ENCODE data around the gene HNRNPD.

GRCh38 chr4:82346126-82346525, 27.7 kb downstream of the HNRNPD start:
- TF ChIP-seq, protein P1, sequence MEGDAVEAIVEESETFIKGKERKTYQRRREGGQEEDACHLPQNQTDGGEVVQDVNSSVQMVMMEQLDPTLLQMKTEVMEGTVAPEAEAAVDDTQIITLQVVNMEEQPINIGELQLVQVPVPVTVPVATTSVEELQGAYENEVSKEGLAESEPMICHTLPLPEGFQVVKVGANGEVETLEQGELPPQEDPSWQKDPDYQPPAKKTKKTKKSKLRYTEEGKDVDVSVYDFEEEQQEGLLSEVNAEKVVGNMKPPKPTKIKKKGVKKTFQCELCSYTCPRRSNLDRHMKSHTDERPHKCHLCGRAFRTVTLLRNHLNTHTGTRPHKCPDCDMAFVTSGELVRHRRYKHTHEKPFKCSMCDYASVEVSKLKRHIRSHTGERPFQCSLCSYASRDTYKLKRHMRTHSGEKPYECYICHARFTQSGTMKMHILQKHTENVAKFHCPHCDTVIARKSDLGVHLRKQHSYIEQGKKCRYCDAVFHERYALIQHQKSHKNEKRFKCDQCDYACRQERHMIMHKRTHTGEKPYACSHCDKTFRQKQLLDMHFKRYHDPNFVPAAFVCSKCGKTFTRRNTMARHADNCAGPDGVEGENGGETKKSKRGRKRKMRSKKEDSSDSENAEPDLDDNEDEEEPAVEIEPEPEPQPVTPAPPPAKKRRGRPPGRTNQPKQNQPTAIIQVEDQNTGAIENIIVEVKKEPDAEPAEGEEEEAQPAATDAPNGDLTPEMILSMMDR (IDR thresholded peaks at IDR 0.05): no peak
- no peak for TF ChIP-seq POLR2AphosphoS5 (IDR thresholded peaks at IDR 0.05)
- no peak for TF ChIP-seq POLR2A (IDR thresholded peaks at IDR 0.05)
- no peak for TF ChIP-seq EP300 (IDR thresholded peaks at IDR 0.05)

Data from upper lobe of left lung (tissue), 4 donors.